Stimulated activated CD8-positive, alpha-beta memory T cell treated with anti-CD3 and anti-CD28 coated beads, Interleukin-4, amount 100 ng/mL, for 1 hour (primary cell): ENCODE data around the gene TRIM63.

Experiments
- DNase-seq, 2 donors: peaks; one replicate each; pipeline ENCODE4 v3.0.0-alpha.2; 2020; ENCODE audit warnings: low read depth in 2 of 2, low spot score in 1 of 2

The TRIM63 gene

GRCh38 chr1:26019641-26020315, 47.7 kb downstream of the TRIM63 start:
- DNase-seq: no peak

DNA sequence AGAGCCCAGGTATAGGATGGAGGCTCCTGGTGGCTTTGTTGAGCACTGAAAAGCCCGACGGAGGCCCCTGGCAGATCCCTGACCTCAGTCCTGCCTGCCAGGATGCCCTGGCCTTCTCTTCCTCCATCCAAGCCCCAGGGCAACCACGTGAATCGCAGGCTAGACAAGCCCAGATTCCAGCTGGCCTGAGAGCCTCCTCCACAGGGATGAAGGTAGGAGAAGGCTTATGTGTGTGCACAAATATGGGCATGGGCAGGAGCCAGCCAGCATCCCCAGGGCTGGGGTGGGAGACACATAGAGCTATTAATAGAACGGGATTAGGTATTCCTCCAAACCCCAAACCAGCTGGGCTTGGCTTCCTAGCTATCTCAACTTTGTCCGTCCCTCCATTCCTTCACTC, 49.8 kb downstream of the TRIM63 start:
- DNase-seq: no peak

- no peak for DNase-seq
Observed at GRCh38 chr1:26016953-26017545, 50.4 kb downstream of the TRIM63 start.

- DNase-seq: no peak
Observed at GRCh38 chr1:26016258-26016952, 51.0 kb downstream of the TRIM63 start.

DNA sequence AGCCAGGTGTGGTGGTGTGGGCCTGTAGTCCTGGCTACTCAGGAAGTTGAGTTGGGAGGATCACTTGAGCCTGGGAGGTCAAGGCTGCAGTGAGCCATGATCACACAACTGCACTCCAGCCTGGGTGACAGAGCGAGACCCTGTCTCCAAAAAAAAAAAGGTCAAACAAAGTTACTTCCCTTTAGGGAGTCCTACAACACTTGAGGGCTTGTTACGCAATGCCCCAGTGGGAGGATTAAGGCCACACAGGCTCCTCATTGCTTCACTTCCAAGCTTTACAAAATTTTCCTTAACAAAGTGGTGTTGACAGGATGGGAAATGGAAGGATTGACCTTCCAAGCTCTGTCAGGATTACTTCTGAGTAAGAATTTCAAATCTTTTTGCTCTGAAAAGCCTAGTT, 52.1 kb downstream of the TRIM63 start:
- DNase-seq: no peak

GRCh38 chr1:26014179-26014578, 53.3 kb downstream of the TRIM63 start:
- no peak for DNase-seq

DNA sequence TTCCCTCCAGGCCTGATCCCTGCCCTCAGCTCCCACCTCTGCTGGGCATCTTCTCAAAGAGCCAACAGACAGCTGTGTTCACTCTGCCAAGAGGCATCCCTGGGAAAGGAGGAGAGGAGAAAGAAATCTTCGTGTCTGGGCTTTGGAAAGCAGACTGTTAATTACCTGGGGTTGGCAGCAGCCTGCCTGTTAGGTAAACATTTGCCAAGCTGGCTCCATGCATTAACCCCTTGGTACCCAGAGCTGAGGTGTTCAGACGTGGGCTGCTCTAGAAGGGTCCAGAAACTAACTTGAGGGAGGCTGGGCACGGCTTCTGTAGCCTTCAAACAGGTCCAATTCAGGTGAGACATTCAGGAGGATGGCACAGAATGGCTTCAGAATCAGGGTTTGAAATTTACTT, 54.6 kb downstream of the TRIM63 start:
- DNase-seq: no peak

- DNase-seq: no peak
Observed at GRCh38 chr1:26010825-26011224, 56.6 kb downstream of the TRIM63 start.

DNA sequence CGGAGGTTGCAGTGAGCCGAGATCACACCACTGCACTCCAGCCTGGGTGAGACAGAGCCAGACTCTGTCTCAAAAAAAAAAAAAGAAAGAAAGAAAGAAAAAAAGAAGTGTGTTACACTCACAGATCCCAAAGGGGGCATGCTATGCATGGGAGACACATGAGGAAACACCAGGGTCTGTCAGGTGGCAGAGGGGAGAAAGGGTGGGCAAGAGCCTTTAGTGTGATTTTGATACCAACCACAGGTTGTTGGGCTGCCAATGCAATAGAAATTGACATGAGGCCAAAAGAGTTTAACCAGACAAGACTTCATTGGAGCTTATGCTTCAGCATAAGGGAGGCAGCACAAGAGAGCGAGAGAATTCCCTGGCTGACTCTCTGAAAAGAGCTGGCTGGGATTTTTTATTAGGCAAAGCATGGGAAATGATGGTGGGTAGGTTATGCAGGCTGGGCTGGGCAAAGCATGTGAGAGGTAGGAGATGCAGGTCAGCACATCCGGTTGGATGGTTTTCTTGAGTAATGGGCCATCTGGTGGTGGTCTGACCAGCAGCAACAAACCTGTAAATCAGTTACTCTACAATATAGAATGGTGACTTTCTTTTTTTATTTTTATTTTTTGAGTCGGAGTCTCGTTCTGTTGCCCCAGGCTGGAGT, 57.5 kb downstream of the TRIM63 start:
- no peak for DNase-seq

- no peak for DNase-seq
Observed at GRCh38 chr1:26006710-26007109, 60.7 kb downstream of the TRIM63 start.

GRCh38 chr1:26005434-26006105, 61.9 kb downstream of the TRIM63 start:
- no peak for DNase-seq

- DNase-seq: no peak
Observed at GRCh38 chr1:26003756-26004155, 63.7 kb downstream of the TRIM63 start.

GRCh38 chr1:26003262-26003661, 64.2 kb downstream of the TRIM63 start:
- no peak for DNase-seq
